ENCODE measurements around the gene PRR11.

DNA sequence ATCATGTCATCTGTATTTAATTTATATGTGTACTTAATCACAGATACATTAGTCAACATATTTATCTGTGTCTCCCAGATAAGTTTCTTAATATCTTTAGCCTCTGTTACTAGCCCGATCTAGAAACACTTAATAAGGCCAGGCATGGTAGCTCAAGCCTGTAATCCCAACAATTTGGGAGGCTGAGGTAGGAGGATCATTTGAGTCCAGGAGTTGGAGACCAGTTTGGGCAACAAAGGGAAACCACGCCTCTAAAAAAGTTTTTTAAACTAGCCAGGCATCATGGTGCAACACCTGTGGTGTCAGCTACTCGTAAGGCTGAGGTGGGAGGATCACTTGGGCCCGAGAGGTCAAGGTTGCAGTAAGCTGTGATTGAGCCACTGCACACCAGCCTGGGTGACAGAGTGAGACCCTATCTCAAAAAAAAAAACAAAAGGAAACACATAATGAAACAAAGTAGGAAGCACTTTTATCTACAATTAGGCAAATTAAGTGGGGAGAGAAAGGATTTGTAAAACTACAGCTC, 9.9 kb upstream of the PRR11 start:
- TF ChIP-seq, protein P1, sequence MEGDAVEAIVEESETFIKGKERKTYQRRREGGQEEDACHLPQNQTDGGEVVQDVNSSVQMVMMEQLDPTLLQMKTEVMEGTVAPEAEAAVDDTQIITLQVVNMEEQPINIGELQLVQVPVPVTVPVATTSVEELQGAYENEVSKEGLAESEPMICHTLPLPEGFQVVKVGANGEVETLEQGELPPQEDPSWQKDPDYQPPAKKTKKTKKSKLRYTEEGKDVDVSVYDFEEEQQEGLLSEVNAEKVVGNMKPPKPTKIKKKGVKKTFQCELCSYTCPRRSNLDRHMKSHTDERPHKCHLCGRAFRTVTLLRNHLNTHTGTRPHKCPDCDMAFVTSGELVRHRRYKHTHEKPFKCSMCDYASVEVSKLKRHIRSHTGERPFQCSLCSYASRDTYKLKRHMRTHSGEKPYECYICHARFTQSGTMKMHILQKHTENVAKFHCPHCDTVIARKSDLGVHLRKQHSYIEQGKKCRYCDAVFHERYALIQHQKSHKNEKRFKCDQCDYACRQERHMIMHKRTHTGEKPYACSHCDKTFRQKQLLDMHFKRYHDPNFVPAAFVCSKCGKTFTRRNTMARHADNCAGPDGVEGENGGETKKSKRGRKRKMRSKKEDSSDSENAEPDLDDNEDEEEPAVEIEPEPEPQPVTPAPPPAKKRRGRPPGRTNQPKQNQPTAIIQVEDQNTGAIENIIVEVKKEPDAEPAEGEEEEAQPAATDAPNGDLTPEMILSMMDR (conservative IDR thresholded peaks at IDR 0.05; ENCODE audit: low read depth, low read length): no peak
- TF ChIP-seq EZH2 (IDR thresholded peaks at IDR 0.05; ENCODE audit: low read length, unreplicated experiment): no peak

Measured in PC-3 (cell line).